ENCODE results near the gene NRP1.

Gene NRP1

DNA sequence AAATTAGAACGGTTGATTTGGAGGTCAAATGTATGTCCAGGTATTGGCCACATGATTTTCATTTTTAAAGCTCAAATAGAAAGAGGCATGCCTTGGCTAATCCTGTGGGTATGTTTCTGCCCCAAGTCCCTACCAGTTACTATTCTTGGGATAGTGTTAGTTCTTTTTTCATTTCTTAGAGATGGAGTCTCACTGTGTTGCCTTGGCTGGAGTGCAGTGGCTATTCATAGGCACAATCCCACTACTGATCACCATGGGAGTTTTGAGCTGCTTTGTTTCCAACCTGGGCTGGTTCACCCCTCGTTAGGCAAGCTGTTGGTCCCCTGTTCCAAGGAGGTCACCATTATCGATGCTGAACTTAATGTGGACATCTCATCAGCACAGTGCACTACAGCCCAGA, 46.3 kb downstream of the NRP1 start:
- no peak for DNase-seq

DNA sequence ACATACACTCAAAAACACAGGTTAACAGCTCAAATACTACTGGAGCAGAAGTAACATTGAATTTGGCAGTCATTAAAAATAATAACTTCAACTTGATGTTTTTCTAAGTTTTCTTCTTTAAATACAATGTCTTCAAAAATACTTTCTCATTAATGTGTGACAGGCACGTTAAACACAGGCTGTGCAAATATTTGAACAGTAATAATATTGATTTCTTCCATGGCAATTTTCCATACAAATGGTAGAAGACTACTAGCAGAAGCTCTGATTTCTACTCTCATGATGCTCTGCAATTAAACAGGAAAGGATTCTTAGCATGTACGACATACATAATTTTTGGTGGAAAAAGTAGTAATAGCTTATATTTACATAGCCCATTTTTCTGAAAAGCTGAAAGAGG, 47.4 kb downstream of the NRP1 start:
- DNase-seq: no peak

DNA sequence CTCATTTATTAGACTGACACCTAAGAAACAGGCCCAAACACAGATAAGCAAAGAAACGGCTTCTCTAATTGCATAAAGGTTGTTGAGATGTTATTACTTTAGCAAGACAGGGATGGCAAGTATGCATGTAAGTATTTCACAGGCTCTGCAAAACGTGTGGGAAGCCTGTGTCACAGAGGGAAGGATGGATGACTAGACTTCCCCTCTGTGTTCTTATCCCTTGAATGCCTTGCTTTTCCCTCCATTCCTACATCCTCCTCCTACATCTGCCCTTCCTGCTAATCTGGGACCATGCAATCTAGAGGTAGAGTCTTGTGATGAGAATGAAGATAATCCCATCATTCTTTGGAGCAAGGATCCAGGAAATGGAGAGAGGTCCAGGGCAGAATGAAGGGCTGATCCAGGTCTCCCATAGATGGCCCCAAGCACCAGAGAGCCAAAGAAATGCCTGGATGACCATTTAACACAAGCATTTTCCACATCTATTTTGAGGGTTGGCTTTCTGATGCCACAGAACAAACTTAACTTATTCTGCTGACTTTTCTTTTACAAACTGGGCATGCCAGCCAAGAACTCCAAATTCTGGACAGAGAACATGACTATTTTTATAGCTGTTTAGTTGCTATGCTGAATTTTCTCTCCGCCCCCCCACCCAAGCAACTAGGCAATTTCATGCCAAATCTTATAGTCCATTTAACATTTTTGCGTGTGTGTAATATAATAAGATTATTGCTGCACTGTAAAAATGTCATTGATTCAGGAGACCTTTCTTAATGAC, 48.1 kb downstream of the NRP1 start:
- DNase-seq: no peak

DNA sequence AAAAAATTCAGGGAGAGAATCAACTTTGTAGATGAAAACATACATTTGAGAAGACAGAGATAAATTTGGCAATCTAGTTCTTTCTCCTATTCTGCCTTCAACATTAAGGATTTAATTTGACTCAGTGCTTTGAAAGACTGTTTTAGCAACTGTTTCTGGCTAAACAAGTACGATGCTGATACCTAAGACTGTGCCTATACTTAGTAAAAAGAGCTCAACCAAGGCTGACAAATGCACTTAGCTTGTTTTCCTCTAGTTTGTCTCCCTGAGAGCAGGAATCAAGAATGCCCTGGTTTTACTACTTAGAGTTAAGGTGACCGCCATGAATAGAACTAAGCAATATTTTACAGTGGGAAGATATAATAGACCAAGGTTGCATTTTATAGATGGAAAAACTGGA, 49.5 kb downstream of the NRP1 start:
- no peak for DNase-seq

DNA sequence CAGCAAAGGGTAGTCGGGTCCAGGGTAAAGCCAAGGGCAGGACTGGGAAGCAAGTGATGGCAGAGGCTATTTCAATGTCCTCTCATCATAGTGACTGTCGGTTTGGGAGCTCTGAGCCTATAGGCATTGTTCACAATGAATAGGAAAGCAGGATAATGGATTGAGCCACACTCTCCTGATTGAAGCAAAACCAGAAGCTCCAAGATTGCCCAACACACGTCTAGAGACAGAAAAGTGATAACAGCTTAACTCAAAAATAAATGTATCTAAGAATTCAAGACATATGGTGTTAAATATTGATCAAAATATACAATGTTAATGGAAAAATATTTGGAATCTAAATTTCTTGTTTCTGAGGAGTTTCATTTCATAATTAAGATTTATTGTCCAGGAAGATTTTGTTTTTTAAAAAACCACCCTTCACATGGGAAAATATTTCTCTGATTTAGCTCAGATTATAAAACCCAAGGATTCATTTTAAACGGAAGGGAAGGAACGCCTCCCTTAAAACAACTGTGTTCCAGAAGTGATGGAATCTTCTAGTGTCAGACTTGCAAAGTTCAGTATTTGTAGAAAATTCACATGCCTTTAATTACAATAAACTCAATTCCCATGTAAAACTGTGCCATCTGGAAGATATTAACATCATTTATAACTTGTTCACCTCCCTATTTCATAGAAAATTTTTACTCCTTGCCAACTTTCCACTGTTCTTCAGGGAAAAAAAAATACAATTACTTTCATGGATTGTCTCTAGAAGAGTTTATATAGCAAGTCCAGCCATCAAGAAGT, 54.5 kb downstream of the NRP1 start:
- no peak for DNase-seq

DNA sequence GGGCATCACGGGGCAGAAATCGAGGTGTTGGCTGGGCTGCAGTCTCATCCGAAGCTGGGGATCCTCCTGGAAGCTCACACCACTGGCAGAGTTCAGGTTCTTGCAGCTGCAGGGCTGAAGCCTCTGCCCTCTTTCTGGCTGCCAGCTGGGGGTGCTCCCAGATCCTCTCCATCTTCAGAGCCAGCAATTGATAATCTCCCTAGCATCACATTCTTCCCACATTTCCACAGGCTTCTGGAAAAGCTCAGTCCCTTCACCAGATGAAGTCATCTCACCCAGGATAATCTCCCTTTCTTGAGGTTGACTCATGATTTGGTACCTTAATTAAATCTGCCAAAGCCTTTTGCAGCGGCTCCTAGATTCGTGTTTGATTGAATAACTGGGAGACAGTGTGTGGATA, 55.2 kb downstream of the NRP1 start:
- no peak for DNase-seq

DNA sequence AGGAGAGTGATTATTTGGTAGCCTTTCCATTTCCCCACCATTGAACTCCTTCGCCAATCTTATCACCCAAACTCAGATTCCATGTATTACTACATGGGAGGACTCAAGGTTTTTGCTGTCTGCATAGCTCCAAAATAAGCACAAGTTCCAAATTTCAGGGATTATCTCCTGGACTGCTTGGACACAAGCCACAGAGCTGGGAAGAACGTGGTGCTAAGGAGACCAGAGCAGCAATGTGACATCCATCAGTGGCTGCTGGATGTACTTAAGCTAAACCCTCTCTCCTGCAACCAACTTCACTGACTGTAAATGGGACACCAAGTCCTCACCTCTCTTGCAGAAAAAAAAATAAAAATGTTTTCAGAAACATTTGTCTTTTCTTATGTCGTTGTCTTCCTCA, 56.3 kb downstream of the NRP1 start:
- no peak for DNase-seq

DNA sequence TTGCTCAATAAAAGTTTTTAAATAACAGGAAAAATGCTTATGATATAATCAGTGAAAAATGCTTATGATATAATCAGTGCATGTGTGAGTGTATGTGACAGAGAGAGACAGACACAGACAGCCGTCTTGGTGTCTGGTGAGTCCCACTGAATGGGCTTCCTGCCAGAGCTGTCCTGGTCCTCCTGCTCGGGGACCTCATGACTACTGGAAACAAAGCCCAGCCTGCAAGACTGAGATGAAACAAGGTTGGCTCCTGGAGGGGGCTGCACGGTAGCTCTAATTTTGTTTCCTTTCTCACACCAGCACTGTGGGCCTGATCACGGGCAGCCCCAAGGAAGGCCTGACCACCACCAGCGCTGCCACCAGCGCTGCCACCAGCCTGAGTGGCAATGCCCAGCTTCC, 57.3 kb downstream of the NRP1 start:
- DNase-seq: no peak

DNA sequence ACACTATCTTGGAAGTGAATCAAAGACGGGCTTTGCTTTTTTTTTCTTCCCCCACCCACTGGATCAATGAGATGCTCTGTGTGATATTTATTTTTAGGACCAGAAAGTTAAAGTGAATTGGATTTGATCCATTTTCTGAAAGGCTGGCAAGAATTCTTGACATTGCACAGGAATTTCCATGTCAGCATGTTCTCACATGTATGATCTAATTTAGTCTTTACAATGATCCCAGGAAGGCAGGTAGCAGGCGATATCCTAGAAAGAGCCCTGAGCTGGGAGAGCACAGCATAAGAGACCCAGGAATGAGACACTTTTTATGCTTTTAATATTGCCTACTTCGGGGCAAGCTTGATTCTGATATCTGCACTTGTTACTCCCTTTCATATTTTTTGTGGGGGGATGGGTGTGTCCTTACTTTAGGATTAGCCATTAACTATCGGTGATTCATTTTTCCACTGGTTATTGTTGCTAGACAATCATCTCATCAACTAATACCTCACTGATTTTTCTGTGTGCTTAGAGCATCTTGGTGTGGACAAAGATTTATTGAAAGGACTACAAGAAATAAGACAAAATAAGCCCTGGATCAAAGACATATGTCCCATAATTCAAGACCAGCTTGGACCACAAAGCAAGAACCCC, 58.1 kb downstream of the NRP1 start:
- no peak for DNase-seq

DNA sequence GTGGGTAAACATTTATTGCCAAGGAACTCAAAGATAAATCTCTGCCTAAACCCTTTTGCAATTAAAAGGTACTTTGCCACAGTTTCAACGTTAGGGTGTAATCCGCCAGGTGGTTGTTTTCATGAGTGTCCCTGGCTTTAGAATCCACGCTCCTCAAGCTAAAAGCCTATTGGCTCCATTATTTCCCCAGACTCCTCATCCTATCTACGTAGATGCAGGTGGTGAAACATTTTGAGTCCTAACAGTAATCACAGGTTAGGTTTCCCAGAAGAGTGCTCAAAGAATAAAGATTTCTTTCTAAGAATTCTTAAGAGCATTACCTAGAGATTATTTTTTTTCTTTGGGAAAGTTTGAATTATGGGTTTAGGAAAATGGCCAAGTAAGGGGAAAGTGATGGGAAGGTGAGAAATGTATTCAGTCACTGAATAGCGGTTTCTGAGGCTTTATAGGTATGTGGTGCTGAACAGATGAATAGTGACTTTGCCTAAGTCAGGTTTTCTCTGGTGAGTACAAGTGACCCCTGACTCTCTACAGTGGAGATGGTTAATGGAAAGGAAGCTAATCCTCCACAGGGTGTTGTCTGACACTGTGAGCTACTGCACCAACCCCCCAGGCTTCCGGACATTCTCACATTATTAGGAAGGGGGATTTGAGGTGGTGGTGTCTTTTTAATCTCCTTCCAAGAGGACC, 60.2 kb downstream of the NRP1 start:
- no peak for DNase-seq

DNA sequence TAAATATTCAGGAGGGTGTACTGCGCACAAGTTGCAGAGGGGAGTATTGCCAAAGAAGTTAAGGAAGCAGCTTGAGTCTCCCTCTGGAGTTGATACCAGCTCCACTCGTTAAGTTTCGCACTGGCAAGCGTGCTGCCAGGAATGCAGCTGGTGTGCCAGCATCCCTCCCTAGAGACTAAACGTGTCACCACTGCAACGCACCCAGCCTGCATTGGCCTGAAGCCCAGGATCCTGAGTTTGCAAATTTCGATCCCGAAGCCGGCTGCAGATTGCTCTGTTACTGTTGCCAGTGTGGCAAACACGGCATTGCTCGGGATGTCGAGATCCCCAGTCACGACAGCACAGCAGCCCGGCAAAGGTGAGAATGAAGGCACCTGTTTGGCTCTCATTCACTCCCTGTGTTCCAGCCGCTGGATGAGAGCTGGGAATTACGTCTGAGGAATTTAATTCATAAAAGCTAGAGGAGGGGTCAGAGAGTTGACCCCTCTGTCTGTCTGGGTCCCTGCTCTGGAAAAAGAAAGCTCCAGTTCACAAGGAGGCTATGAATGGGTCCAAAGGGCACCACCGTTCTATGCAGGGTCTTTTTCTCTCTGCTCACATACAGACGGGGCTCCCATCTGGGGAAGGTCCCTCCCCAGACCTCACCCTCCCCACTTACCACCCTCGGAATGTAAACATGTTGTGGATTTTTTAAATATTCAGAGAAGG, 61.0 kb downstream of the NRP1 start:
- peak; percentile 3 for DNase-seq

DNA sequence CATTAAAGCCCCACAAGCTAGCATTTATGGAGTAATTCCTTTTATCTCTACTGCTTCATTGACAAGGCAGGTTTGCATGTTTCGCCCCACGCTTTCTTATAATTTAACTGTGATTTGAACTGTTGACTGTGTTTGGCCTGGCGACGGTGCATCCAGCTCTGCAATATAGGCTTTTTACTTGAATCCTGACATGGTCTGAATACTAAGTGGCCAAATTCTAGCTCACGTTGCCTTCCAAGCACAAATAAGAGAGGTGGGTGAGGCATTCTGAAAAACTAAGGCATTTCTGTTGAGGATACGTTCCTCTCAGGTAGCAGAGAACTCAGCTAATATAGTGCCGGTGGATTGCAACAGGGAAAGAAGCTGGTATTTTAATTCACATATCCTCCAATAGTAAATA, 61.8 kb downstream of the NRP1 start:
- no peak for DNase-seq

DNA sequence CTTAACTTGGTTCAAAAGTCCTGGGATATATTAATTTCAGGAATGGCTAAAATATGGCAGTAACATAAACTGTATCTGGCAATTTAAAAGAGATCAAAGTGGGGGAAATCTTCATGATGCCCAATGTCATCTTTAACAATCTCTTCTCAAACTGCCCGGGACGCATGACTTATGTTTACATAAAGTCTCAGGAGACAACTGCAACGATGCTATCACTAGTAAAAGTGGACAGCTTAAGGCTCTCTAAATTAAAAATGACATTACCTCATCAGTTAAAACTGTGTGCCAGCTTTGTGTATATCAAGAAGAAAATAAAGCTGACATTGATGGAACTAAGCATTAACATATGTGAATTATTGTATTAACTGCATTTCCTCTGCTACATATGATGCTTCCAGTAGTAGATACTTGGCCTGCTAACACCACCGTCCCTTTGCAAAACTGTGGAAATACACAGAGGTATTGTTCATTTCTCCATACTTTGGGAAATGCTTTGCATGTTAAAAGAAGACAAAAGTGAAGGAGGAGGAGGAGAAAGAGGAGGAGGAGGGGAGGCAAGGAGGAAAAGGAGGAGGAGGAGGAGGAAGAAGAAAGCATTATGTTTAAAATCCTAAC, 62.4 kb downstream of the NRP1 start:
- DNase-seq: no peak

DNA sequence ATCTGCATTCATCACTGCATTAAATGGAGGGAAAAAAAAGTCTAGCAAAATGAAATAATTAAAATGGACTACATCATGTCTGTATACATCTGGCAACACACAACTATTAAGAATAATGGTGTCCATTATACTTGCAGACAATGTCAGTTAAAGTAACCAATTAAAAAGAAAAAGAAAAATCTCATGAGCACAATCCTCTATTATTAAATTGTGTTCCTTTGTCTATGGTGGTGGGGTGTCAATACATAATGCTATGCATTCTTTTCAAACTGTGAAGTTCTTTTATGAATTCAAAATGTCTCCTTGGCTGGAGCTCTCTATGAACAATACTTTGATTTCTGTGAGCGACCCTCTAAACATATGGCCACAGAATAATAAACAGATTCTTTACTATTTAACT, 63.5 kb downstream of the NRP1 start:
- no peak for DNase-seq

DNA sequence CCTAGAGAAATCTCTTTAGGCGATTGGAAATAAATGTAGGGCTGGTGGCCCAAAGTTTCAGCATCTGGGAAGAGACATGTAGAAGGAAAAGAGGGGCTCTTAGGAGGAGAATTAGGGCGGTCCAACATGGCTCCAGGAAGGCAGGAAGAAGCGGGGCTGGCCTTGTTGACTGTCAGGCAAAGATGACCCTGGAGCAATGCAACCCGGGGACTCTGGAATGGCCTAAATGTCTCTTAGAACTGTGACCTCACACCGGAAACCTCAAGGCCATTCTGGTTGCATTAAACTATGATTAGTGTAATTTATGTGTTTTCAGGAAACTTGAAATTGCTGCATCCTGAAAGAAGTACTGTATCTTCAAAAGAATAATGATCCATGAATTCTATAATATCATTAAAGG, 66.8 kb downstream of the NRP1 start:
- no peak for DNase-seq

DNA sequence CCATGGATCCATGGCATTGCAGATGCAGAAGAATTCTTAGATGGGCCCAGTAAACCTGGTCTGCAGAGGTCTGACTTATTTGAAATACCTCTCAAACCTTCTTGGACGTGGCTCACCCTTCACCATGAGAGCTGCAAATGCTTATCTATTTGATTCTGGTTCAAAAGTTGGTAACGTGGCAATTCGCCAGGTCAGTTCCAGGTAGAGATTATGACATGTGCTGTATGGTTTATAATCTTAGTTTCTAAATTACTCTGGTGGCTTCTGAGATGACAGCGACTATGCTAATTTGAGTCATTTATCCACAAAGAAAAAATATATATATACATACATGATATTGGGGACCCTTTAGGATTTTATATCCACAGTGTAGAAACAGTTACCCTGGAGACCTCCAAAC, 68.8 kb downstream of the NRP1 start:
- no peak for DNase-seq

DNA sequence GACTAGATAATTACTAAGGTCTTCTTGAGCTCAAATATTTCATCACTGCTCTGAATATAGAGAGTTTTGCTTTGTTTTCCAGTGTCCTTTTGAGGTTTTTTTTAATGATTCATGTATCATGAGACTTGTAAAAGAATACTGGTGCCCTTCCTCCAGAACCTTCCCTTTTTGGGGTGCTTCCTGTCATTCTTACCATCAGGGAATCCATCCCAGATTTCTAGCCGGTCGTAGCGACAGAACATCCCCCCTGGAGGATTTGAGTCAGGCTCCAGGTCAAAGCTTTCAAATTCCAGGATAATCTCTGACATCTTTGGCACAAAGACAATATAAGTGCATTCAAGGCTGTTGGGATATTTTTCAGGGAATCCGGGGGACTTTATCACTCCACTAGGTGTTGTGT, 71.0 kb downstream of the NRP1 start:
- no peak for DNase-seq

DNA sequence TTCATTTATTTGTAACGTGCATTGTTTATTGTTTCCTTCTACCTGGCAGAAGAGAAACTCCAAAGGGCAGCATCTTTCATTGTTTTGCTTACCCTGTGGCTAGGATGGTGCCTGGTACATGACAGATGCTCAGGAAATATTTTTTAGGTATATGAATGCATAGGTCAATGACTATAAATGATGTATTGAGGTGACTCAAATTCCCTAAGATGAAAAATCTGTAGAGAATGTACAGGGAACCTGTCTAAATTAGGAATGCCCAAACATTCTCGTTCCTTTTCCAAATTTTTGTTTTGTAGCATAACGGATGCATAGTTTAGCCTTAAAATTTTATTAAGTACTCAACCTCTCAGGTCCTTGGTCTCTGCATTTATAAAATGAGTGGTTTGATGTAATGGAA, 71.6 kb downstream of the NRP1 start:
- DNase-seq: no peak

DNA sequence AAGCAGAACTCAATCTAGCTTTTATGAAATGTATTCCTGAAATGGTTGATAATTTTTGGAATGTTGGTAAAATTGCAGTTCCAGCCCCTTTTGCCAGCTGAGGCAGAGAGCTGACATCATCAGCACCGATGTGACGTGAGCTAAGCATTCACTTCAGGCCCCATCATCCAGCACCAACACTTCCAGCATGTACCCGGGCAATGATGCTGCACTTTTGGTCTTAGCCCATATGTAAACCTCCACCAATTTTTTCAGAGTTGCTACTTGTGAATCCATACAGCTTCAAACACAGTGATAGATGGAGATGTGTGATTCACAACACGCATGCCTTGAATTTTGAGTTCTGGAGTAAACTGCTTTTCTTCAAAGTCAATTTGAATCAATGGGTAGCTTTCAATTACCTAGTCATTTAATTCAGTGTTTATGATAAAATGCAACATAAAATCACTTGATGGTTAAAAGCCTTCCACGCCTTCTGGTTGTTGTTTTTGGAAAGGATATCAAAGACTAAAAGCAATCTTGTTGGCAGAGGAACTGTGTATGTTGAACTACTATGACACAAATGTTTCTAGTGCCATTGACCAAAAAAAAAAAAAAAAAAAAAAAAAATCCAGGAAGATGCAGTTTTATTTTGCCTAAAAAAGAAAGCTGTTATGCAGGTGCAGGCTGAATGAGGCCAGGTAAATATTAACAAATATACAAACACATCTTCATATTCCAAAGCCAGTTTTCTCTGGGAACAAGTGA, 73.9 kb downstream of the NRP1 start:
- no peak for DNase-seq

DNA sequence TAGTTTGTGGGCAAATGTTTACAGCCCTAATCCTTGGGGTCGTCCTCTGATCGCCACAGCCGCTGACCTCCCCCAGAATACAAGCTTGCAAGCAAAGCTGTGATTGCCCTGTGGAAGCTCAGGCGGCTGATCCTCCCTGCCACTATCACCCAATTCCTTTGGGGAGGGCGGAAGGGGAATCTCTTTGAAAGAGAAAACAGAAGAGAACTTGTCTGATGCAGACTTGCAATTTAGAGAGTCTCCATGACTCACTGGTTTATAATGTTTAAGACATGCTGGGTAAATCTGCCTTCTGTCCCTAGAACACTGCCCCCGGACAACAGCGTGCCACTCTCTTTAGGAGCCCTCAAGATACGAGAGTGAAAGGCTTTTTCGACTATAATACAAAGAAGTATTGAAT, 75.5 kb downstream of the NRP1 start:
- DNase-seq: no peak

DNA sequence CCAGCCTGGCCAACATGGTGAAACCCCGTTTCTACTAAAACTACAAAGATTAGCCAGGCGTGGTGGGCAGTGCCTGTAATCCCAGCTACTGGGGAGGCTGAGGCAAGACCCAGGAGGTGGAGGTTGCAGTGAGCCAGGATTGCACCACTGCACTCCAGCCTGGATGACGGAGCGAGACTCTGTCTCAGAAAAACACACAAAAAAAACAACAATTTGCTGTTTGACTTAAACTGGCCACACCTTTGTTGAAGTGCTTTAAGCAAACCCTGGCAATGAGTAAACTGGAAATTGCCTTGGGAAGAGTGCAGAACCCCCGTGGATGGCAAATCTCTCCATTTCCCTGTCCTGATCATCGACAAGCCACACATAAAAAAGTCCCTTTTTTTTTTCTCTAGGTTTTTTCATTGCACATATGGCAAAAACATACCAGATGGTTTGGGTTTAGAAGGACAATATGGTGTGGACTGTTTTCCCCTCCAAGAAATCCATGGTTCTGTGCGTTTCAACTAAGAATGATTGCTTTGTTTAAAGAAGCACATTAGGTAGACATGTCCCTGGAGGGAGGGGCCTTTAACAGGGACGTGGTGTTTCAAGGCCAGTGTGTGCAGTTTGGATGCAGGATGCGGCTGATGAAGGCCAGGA, 76.9 kb downstream of the NRP1 start:
- DNase-seq: no peak

Data from NCI-H1048 (cell line).